Panc1 (cell line): ENCODE data around the gene SLC34A1. TPM values are rescaled to one million over a fixed set of nuclear protein-coding genes. Genes with fewer than 3 reads are reported as not detected.

ENCODE experiments used
- ATAC-seq: fragments of 200-7000 bp; cut with Tn5 transposase; 2 replicates; pipeline ENCODE4 v1.9.1; 2020; ENCODE audit warnings: mild to moderate bottlenecking, moderate library complexity
- BruUV-seq: library from RNA; stranded (reverse); fragments of 400-500 nt; replicated peaks from 2 replicates; lab custom pipeline; 2021; lab: Mats Ljungman, UMichigan
- CTCF ChIA-PET: fragments of 300-600 bp; sonication (Branson Sonifier 250); formaldehyde crosslinking; loops from one replicate; lab custom pipeline; 2022; ENCODE audit warnings: antibody characterized with exemption; lab: Charles Lee
- POLR2A ChIA-PET: fragments of 300-600 bp; sonication (Branson Sonifier 250); formaldehyde crosslinking; loops from one replicate; lab custom pipeline; 2022; ENCODE audit warnings: antibody characterized with exemption; lab: Charles Lee
- DNase-seq: peaks from one replicate; pipeline ENCODE4 v3.0.0-alpha.2; 2010; ENCODE audit warnings: low read depth, low spot score
- H3K27ac ChIP-seq: 2 replicates; pipeline ENCODE4 v1.5.1; 2011; ENCODE audit warnings: mild to moderate bottlenecking, low read length, inconsistent platforms
- H3K27me3 ChIP-seq: fragments of 200-500 bp; sonication (Bioruptor generic); 2 replicates; pipeline ENCODE4 v1.6.0; 2014; ENCODE audit warnings: low read length, inconsistent platforms; ENCODE audit not compliant: control insufficient read depth, insufficient read depth
- H3K36me3 ChIP-seq: fragments of 200-500 bp; sonication (Bioruptor generic); 2 replicates; pipeline ENCODE4 v1.5.1; 2014; ENCODE audit warnings: inconsistent platforms, mild to moderate bottlenecking, low read length, moderate library complexity; ENCODE audit not compliant: control insufficient read depth, insufficient read depth
- H3K4me1 ChIP-seq: 2 replicates; pipeline ENCODE4 v1.5.1; 2011; ENCODE audit warnings: inconsistent platforms, mild to moderate bottlenecking, low read length, moderate library complexity; ENCODE audit not compliant: control insufficient read depth, insufficient read depth
- H3K4me3 ChIP-seq, 2 experiments: 2 replicates each; pipeline ENCODE4 v1.5.1; 2011 to 2012; ENCODE audit warnings: low read depth in 2 of 2, low read length in 2 of 2, mild to moderate bottlenecking in 2 of 2, inconsistent platforms in 1 of 2, moderate library complexity in 1 of 2
- H3K9me3 ChIP-seq: fragments of 200-500 bp; sonication (Bioruptor generic); 2 replicates; pipeline ENCODE4 v1.5.1; 2014; ENCODE audit warnings: low read depth, mild to moderate bottlenecking, inconsistent platforms, low read length, moderate library complexity; ENCODE audit not compliant: control insufficient read depth, insufficient read depth
- POLR2AphosphoS5 ChIP-seq: IDR thresholded peaks from 2 replicates; pipeline ENCODE4 v1.6.1; 2012; ENCODE audit warnings: mild to moderate bottlenecking, low read depth, low read length, moderate library complexity
- SIN3A ChIP-seq: IDR thresholded peaks from 2 replicates; pipeline ENCODE4 v1.6.1; 2012; ENCODE audit warnings: low read depth, mild to moderate bottlenecking, low read length, moderate library complexity, borderline replicate concordance; ENCODE audit not compliant: insufficient read depth
- TCF7L2 ChIP-seq: IDR thresholded peaks from 2 replicates; pipeline ENCODE4 v1.6.1; 2011; ENCODE audit warnings: mild to moderate bottlenecking, low read depth, low read length, inconsistent platforms
- in situ Hi-C: cut with HindIII; loops from 2 replicates; pipeline ENCODE4 v1.10.0; 2016; ENCODE audit warnings: low sequenced_read_pairs, low pct_unique_long_range_greater_than_20kb
- intact Hi-C: fragments of 100-400 bp; cut with micrococcal nuclease; formaldehyde crosslinking; loops from one replicate; pipeline ENCODE4 v1.10.0; 2022; ENCODE audit not compliant: unreplicated experiment
- total RNA-seq: library from RNA; stranded (reverse); gene quantifications from one replicate; pipeline ENCODE4 v1.2.1, GENCODE V29; 2021; ENCODE audit not compliant: unreplicated experiment
- TF ChIP-seq, protein P1 (sequence below), 2 experiments: IDR thresholded peaks; 2 replicates each; pipeline ENCODE4 v1.6.1; 2011 to 2012; ENCODE audit warnings: low read depth in 2 of 2, control low read depth in 1 of 2, low read length in 1 of 2, mild to moderate bottlenecking in 1 of 2, moderate library complexity in 1 of 2; ENCODE audit not compliant: insufficient read depth in 1 of 2
- TF ChIP-seq, protein P2 (sequence below): fragments of 450-650 bp; IDR thresholded peaks from 2 replicates; pipeline ENCODE4 v1.5.1; 2017; ENCODE audit warnings: mild to moderate bottlenecking

Gene SLC34A1
- total RNA-seq, 1 experiment from 2014 or later: not detected

DNA sequence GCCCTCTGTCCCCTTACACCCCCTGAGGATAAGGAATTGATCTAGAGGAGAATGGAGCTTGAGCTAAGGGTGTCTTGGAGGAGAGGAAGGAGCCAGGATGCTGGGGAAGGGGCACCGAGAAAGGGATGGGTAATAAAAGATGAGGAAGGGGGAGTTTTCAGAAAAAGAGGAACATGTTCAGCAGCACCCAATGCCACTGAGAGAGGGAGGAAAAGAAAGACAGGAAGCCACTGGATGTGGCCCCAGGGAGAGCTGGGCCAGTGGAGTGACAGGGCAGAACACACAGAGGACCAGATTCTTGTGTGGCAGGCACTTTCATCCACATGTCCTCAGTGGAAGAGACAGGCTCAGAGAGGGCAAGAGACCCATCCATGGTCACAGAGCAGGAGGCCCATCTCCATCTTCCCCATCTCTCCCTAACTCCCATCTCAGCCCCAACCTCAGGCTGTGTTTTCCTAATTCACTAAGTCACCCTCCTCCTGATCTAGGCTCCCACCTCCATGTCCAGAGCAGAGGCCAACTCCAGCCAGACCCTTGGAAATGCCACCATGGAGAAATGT, 9.1 kb downstream of the SLC34A1 start:
- no peaks in the 10 kb centered on the region for H3K9me3 ChIP-seq
- ChIA-PET CTCF (interaction anchor here (1.3 kb wide), 1 partner anchor 9 kb away, joined by 3 read pairs; no protein-coding TSS in a partner anchor), POLR2A (no interaction called here)
- no peaks in the 10 kb centered on the region for H3K27me3 ChIP-seq
- TF ChIP-seq TCF7L2: no peak
- TF ChIP-seq, protein P1, sequence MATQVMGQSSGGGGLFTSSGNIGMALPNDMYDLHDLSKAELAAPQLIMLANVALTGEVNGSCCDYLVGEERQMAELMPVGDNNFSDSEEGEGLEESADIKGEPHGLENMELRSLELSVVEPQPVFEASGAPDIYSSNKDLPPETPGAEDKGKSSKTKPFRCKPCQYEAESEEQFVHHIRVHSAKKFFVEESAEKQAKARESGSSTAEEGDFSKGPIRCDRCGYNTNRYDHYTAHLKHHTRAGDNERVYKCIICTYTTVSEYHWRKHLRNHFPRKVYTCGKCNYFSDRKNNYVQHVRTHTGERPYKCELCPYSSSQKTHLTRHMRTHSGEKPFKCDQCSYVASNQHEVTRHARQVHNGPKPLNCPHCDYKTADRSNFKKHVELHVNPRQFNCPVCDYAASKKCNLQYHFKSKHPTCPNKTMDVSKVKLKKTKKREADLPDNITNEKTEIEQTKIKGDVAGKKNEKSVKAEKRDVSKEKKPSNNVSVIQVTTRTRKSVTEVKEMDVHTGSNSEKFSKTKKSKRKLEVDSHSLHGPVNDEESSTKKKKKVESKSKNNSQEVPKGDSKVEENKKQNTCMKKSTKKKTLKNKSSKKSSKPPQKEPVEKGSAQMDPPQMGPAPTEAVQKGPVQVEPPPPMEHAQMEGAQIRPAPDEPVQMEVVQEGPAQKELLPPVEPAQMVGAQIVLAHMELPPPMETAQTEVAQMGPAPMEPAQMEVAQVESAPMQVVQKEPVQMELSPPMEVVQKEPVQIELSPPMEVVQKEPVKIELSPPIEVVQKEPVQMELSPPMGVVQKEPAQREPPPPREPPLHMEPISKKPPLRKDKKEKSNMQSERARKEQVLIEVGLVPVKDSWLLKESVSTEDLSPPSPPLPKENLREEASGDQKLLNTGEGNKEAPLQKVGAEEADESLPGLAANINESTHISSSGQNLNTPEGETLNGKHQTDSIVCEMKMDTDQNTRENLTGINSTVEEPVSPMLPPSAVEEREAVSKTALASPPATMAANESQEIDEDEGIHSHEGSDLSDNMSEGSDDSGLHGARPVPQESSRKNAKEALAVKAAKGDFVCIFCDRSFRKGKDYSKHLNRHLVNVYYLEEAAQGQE (IDR thresholded peaks at IDR 0.05; ENCODE audit: insufficient read depth in 1 of 2, low read depth in 2 of 2, low read length in 1 of 2): no peak
- TF ChIP-seq SIN3A: no peak
- no peak for TF ChIP-seq POLR2AphosphoS5
- TF ChIP-seq, protein P2, sequence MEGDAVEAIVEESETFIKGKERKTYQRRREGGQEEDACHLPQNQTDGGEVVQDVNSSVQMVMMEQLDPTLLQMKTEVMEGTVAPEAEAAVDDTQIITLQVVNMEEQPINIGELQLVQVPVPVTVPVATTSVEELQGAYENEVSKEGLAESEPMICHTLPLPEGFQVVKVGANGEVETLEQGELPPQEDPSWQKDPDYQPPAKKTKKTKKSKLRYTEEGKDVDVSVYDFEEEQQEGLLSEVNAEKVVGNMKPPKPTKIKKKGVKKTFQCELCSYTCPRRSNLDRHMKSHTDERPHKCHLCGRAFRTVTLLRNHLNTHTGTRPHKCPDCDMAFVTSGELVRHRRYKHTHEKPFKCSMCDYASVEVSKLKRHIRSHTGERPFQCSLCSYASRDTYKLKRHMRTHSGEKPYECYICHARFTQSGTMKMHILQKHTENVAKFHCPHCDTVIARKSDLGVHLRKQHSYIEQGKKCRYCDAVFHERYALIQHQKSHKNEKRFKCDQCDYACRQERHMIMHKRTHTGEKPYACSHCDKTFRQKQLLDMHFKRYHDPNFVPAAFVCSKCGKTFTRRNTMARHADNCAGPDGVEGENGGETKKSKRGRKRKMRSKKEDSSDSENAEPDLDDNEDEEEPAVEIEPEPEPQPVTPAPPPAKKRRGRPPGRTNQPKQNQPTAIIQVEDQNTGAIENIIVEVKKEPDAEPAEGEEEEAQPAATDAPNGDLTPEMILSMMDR: no peak
- H3K4me3 ChIP-seq: no peak overlapping the region
- DNase-seq (no peak), ATAC-seq (no peak)
- H3K4me1 ChIP-seq: peaks cover 3% of the 10 kb centered on the region; the same call in 1 of the 2 replicates
- no peak overlapping the region for H3K27ac ChIP-seq
- BruUV-seq: no TSS peak
- no peaks in the 10 kb centered on the region for H3K36me3 ChIP-seq
- in situ Hi-C loops: no loop called here
- intact Hi-C loops: loop anchor here (5.0 kb wide), 1 partner anchor 104 kb away; the partner anchor contains the start of gene PDLIM7

DNA sequence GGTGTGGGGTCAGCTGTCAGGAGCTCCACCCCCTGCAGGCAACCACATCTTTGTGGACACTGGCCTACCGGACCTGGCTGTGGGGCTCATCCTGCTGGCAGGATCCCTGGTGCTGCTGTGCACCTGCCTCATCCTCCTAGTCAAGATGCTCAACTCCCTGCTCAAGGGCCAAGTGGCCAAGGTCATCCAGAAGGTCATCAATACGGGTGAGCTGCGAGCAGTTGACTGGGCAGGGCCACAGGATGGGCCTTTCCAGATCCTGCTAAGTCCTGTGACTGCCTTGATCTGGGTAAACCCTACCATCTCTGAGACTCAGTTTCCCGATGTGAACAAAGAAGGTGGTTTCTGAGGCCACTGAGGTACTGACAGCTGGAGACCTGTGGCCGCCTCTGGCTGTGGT, 9.8 kb downstream of the SLC34A1 start:
- in situ Hi-C loops (no loop called here), intact Hi-C loops (loop anchor here (5.0 kb wide), 1 partner anchor 103 kb away; the partner anchor contains the start of gene PDLIM7)
- peaks cover 3% of the 10 kb centered on the region; the same call in 1 of the 2 replicates for H3K4me1 ChIP-seq
- TF ChIP-seq POLR2AphosphoS5 (no peak), TCF7L2 (no peak), SIN3A (no peak)
- TF ChIP-seq, protein P1 (IDR thresholded peaks at IDR 0.05; ENCODE audit: insufficient read depth in 1 of 2, low read depth in 2 of 2, low read length in 1 of 2): no peak
- TF ChIP-seq, protein P2: no peak
- no peaks in the 10 kb centered on the region for H3K27me3 ChIP-seq
- no TSS peak for BruUV-seq
- H3K27ac ChIP-seq: no peak overlapping the region
- POLR2A ChIA-PET: no interaction called here
- no peak for ATAC-seq
- no peaks in the 10 kb centered on the region for H3K36me3 ChIP-seq
- no peaks in the 10 kb centered on the region for H3K9me3 ChIP-seq
- CTCF ChIA-PET: no interaction called here
- H3K4me3 ChIP-seq: no peak overlapping the region
- no peak for DNase-seq
